Mesenchymal stem cell (in vitro differentiated cells and primary cell): Measurements from ENCODE around the gene DERA.

ENCODE experiments used
- DNase-seq: peaks from one replicate; pipeline ENCODE4 v3.0.0-alpha.2; 2013
- H2AFZ ChIP-seq: one replicate; pipeline ENCODE4 v1.6.1; 2013; ENCODE audit warnings: low read depth, mild to moderate bottlenecking, control low read depth, inconsistent platforms, low read length, moderate library complexity
- H2AK5ac ChIP-seq: 2 replicates; pipeline ENCODE4 v1.6.1; 2013; ENCODE audit warnings: low read length, moderate library complexity, mild to moderate bottlenecking, inconsistent platforms; ENCODE audit not compliant: severe bottlenecking
- H2BK120ac ChIP-seq: one replicate; pipeline ENCODE4 v1.6.1; 2013; ENCODE audit warnings: low read depth, mild to moderate bottlenecking, inconsistent platforms, low read length, moderate library complexity
- H2BK12ac ChIP-seq, 2 experiments: one replicate each; pipeline ENCODE4 v1.6.1; 2013; ENCODE audit warnings: inconsistent platforms in 2 of 2, low read length in 2 of 2, mild to moderate bottlenecking in 2 of 2, moderate library complexity in 2 of 2, control low read depth in 1 of 2
- H2BK15ac ChIP-seq: one replicate; pipeline ENCODE4 v1.6.1; 2013; ENCODE audit warnings: mild to moderate bottlenecking, low read depth, inconsistent platforms; ENCODE audit not compliant: poor library complexity, severe bottlenecking
- H2BK5ac ChIP-seq: 2 replicates; pipeline ENCODE4 v1.6.1; 2013; ENCODE audit warnings: low read depth, mild to moderate bottlenecking, low read length, control low read depth, inconsistent platforms; ENCODE audit not compliant: poor library complexity, severe bottlenecking
- H3K14ac ChIP-seq, 2 experiments: one replicate each; pipeline ENCODE4 v1.6.1; 2013; ENCODE audit warnings: inconsistent platforms in 2 of 2, low read length in 2 of 2, control low read depth in 1 of 2, mild to moderate bottlenecking in 1 of 2, moderate library complexity in 1 of 2
- H3K18ac ChIP-seq, 2 experiments: one replicate each; pipeline ENCODE4 v1.6.1; 2013; ENCODE audit warnings: inconsistent platforms in 2 of 2, low read length in 2 of 2, control low read depth in 1 of 2, low read depth in 1 of 2, mild to moderate bottlenecking in 1 of 2
- H3K23ac ChIP-seq, 2 experiments: one replicate each; pipeline ENCODE4 v1.6.1; 2013; ENCODE audit warnings: inconsistent platforms in 2 of 2, low read length in 2 of 2, mild to moderate bottlenecking in 2 of 2, moderate library complexity in 2 of 2, control low read depth in 1 of 2
- H3K27ac ChIP-seq: 2 replicates; pipeline ENCODE4 v1.5.1; 2013; ENCODE audit warnings: mild to moderate bottlenecking, moderate library complexity, low read length, control low read depth, inconsistent platforms; ENCODE audit not compliant: poor library complexity, severe bottlenecking
- H3K27me3 ChIP-seq, 2 experiments: 2 replicates each; pipeline versions ENCODE4 v1.6.1 to v1.7.0; 2013; ENCODE audit warnings: low read length in 2 of 2, mild to moderate bottlenecking in 2 of 2, moderate library complexity in 2 of 2, control low read depth in 1 of 2, inconsistent platforms in 1 of 2; ENCODE audit not compliant: control insufficient read depth in 1 of 2, insufficient read depth in 1 of 2
- H3K36me3 ChIP-seq, 2 experiments: 2 replicates each; pipeline versions ENCODE4 v1.6.1 to v1.7.0; 2013; ENCODE audit warnings: low read length in 2 of 2, control low read depth in 1 of 2, inconsistent platforms in 1 of 2, low read depth in 1 of 2, mild to moderate bottlenecking in 1 of 2; ENCODE audit not compliant: insufficient read depth in 2 of 2, control insufficient read depth in 1 of 2
- H3K4ac ChIP-seq, 2 experiments: one replicate each; pipeline ENCODE4 v1.6.1; 2013; ENCODE audit warnings: inconsistent platforms in 2 of 2, low read length in 2 of 2, mild to moderate bottlenecking in 2 of 2, moderate library complexity in 2 of 2, control low read depth in 1 of 2, low read depth in 1 of 2
- H3K4me1 ChIP-seq: 2 replicates; pipeline ENCODE4 v1.6.1; 2013; ENCODE audit warnings: low read depth, low read length, control low read depth; ENCODE audit not compliant: control insufficient read depth, insufficient read depth
- H3K4me2 ChIP-seq: 2 replicates; pipeline ENCODE4 v1.6.1; 2013; ENCODE audit warnings: low read length, mild to moderate bottlenecking, inconsistent platforms; ENCODE audit not compliant: poor library complexity, severe bottlenecking
- H3K4me3 ChIP-seq, 2 experiments: 2 replicates each; pipeline versions ENCODE4 v1.5.1 to v1.7.0; 2013; ENCODE audit warnings: low read length in 2 of 2, mild to moderate bottlenecking in 2 of 2, control low read depth in 1 of 2, low read depth in 1 of 2; ENCODE audit not compliant: insufficient read depth in 1 of 2
- H3K79me1 ChIP-seq: replicated peaks from 2 replicates; pipeline ENCODE4 v1.6.1; 2013; ENCODE audit warnings: mild to moderate bottlenecking, control low read depth, low read length, inconsistent platforms; ENCODE audit not compliant: poor library complexity, severe bottlenecking
- H3K9ac ChIP-seq: 2 replicates; pipeline ENCODE4 v1.7.0; 2013; ENCODE audit warnings: mild to moderate bottlenecking, low read length, moderate library complexity
- H3K9me3 ChIP-seq: 2 replicates; pipeline ENCODE4 v1.7.0; 2013; ENCODE audit warnings: mild to moderate bottlenecking, low read length; ENCODE audit not compliant: control insufficient read depth
- H4K8ac ChIP-seq: one replicate; pipeline ENCODE4 v1.6.1; 2013; ENCODE audit warnings: inconsistent platforms, mild to moderate bottlenecking, low read length, moderate library complexity
- H4K91ac ChIP-seq: one replicate; pipeline ENCODE4 v1.6.1; 2013; ENCODE audit warnings: mild to moderate bottlenecking, low read length, inconsistent platforms
- WGBS: methylation state at CpG from one replicate; pipeline ENCODE4 v1.1.7; 2013; ENCODE audit warnings: mixed read lengths; 5-methylcytosine and 5-hydroxymethylcytosine counted together

Gene DERA

GRCh38 chr12:15996948-15997347 is 85.8 kb downstream of the DERA start:
- no peak overlapping the region for H4K91ac ChIP-seq
- H2AFZ ChIP-seq, result no peak overlapping the region
- peaks cover 2% of the 10 kb centered on the region for H3K4me1 ChIP-seq
- no peak overlapping the region for H2BK12ac ChIP-seq
- no peak overlapping the region for H2BK5ac ChIP-seq
- H3K36me3 ChIP-seq, result peaks cover 3 to 8% of the 10 kb centered on the region in 2 experiments
- peaks cover 17% of the 10 kb centered on the region for H3K79me1 ChIP-seq
- H3K14ac ChIP-seq, result no peak overlapping the region
- no peak overlapping the region for H3K4me2 ChIP-seq
- H3K27ac ChIP-seq, result no peak overlapping the region
- H3K4ac ChIP-seq, result no peak overlapping the region
- H3K27me3 ChIP-seq, result no peaks in the 10 kb centered on the region
- H3K18ac ChIP-seq, result no peak overlapping the region
- no peak overlapping the region for H2BK120ac ChIP-seq
- no peak overlapping the region for H3K4me3 ChIP-seq
- no peak overlapping the region for H4K8ac ChIP-seq
- no peak overlapping the region for H2BK15ac ChIP-seq
- no peaks in the 10 kb centered on the region for H3K9me3 ChIP-seq
- no peak overlapping the region for H3K9ac ChIP-seq
- 100% methylated on average over 1 of the region's 1 CpG for WGBS
- DNase-seq, result no peak
- no peak overlapping the region for H3K23ac ChIP-seq
- H2AK5ac ChIP-seq, result no peak overlapping the region

GRCh38 chr12:15997910-15998309 is 86.8 kb downstream of the DERA start:
- no peak overlapping the region for H2BK5ac ChIP-seq
- H2AK5ac ChIP-seq, result no peak overlapping the region
- no peaks in the 10 kb centered on the region for H3K9me3 ChIP-seq
- no peak overlapping the region for H4K8ac ChIP-seq
- peaks cover 3 to 8% of the 10 kb centered on the region in 2 experiments for H3K36me3 ChIP-seq
- H2BK15ac ChIP-seq, result no peak overlapping the region
- WGBS, result 97% methylated on average over 2 of the region's 2 CpGs
- no peak overlapping the region for H3K9ac ChIP-seq
- no peak overlapping the region for H2BK12ac ChIP-seq
- H2BK120ac ChIP-seq, result no peak overlapping the region
- H4K91ac ChIP-seq, result no peak overlapping the region
- H3K14ac ChIP-seq, result no peak overlapping the region
- no peak overlapping the region for H3K4me3 ChIP-seq
- H3K18ac ChIP-seq, result no peak overlapping the region
- no peak overlapping the region for H3K23ac ChIP-seq
- H3K27ac ChIP-seq, result no peak overlapping the region
- DNase-seq, result no peak
- H3K4me2 ChIP-seq, result no peak overlapping the region
- no peak overlapping the region for H2AFZ ChIP-seq
- peaks cover 2% of the 10 kb centered on the region for H3K4me1 ChIP-seq
- no peak overlapping the region for H3K4ac ChIP-seq
- H3K27me3 ChIP-seq, result no peaks in the 10 kb centered on the region
- peaks cover 20% of the 10 kb centered on the region for H3K79me1 ChIP-seq

- no peak overlapping the region for H3K4me2 ChIP-seq
- H4K91ac ChIP-seq, result no peak overlapping the region
- H3K79me1 ChIP-seq, result peaks cover 24% of the 10 kb centered on the region
- H3K14ac ChIP-seq, result peak overlapping the region in 1 of 2 experiments; percentile 86
- no peak overlapping the region for H2BK15ac ChIP-seq
- no peak overlapping the region for H2BK5ac ChIP-seq
- H3K9me3 ChIP-seq, result no peaks in the 10 kb centered on the region
- no peak overlapping the region for H3K4ac ChIP-seq
- no peak overlapping the region for H3K23ac ChIP-seq
- H2BK12ac ChIP-seq, result no peak overlapping the region
- peaks cover 3 to 27% of the 10 kb centered on the region in 2 experiments for H3K36me3 ChIP-seq
- no peak overlapping the region for H4K8ac ChIP-seq
- no peaks in the 10 kb centered on the region for H3K4me1 ChIP-seq
- no peak overlapping the region for H3K18ac ChIP-seq
- no peak for DNase-seq
- H2BK120ac ChIP-seq, result no peak overlapping the region
- H3K9ac ChIP-seq, result no peak overlapping the region
- no peak overlapping the region for H3K27ac ChIP-seq
- no peak overlapping the region for H3K4me3 ChIP-seq
- H3K27me3 ChIP-seq, result no peaks in the 10 kb centered on the region
- H2AFZ ChIP-seq, result no peak overlapping the region
- H2AK5ac ChIP-seq, result no peak overlapping the region
Observed at GRCh38 chr12:16002880-16003279, 91.7 kb downstream of the DERA start.

- Histone ChIP-seq H3K4ac (no peak overlapping the region), H3K9ac (no peak overlapping the region), H3K4me2 (no peak overlapping the region), H4K8ac (no peak overlapping the region), H2BK15ac (no peak overlapping the region), H3K79me1 (peaks cover 26% of the 10 kb centered on the region), H3K4me3 (no peak overlapping the region), H2BK12ac (no peak overlapping the region), H3K4me1 (no peaks in the 10 kb centered on the region), H3K36me3 (peaks cover 3 to 30% of the 10 kb centered on the region in 2 experiments), H3K27me3 (no peaks in the 10 kb centered on the region), H3K14ac (no peak overlapping the region), H3K27ac (no peak overlapping the region), H3K9me3 (no peaks in the 10 kb centered on the region), H3K18ac (no peak overlapping the region), H4K91ac (no peak overlapping the region), H2BK120ac (no peak overlapping the region), H2BK5ac (no peak overlapping the region), H2AK5ac (no peak overlapping the region), H3K23ac (no peak overlapping the region), H2AFZ (no peak overlapping the region)
- no peak for DNase-seq
- 100% methylated on average over 2 of the region's 3 CpGs for WGBS
Observed at GRCh38 chr12:16003460-16003859, 92.3 kb downstream of the DERA start.
